HCT116 (cell line): Measurements from ENCODE around the gene NUP155. TPM values are rescaled to one million over a fixed set of nuclear protein-coding genes. Genes with fewer than 3 reads are reported as not detected.
"Not testable (repeated sequence)": the region's sequence is repeated elsewhere in the genome, so short reads cannot be mapped to it uniquely, and the experiment has no call there.

Experiments used
- ATAC-seq: fragments of 200-7000 bp; cut with Tn5 transposase; 2 replicates; pipeline ENCODE4 v1.9.1; 2020; ENCODE audit warnings: mild to moderate bottlenecking, moderate library complexity
- BruUV-seq: library from RNA; stranded (reverse); fragments of 400-500 nt; replicated peaks from 2 replicates; lab custom pipeline; 2021; lab: Mats Ljungman, UMichigan
- CTCF ChIA-PET: fragments of 300-600 bp; sonication (Branson Sonifier 250); formaldehyde crosslinking; loops from one replicate; lab custom pipeline; 2021; ENCODE audit warnings: antibody characterized with exemption; lab: Charles Lee
- POLR2A ChIA-PET: fragments of 300-600, 350-600 bp; sonication (Branson Sonifier 250); formaldehyde crosslinking; loops from one replicate; lab custom pipeline; 2021; ENCODE audit warnings: antibody characterized with exemption; lab: Charles Lee
- RAD21 ChIA-PET, 2 experiments: fragments of 300-600 bp; sonication (Branson Sonifier 250); formaldehyde crosslinking; loops; one replicate each; lab custom pipeline; 2023; ENCODE audit warnings: low total read pairs in 2 of 2; ENCODE audit not compliant: uncharacterized antibody in 2 of 2, unreplicated experiment in 2 of 2, low non-redundant PET in 1 of 2; lab: Charles Lee
- DNase-seq: peaks from one replicate; pipeline ENCODE4 v3.0.0-alpha.2; 2010; ENCODE audit warnings: low read depth, low spot score
- H2AFZ ChIP-seq: fragments of 200-600 bp; shearing (Covaris generic), sonication (generic); 2 replicates; pipeline ENCODE4 v1.6.1; 2017; ENCODE audit warnings: low read depth, mixed run types, mixed read lengths, antibody characterized with exemption, low read length; ENCODE audit not compliant: poor library complexity, severe bottlenecking
- H3K27ac ChIP-seq: 2 replicates; pipeline ENCODE4 v1.5.1; 2012; ENCODE audit warnings: low read depth, low read length
- H3K27me3 ChIP-seq: fragments of 200-600 bp; sonication (generic); 2 replicates; pipeline ENCODE4 v1.6.1; 2016; ENCODE audit warnings: mixed run types, low read length, mixed read lengths; ENCODE audit not compliant: insufficient read depth
- H3K36me3 ChIP-seq, 2 experiments: fragments of 200-500 bp in 1 of 2; fragments of 200-600 bp in 1 of 2; sonication (Bioruptor generic) in 1 of 2; sonication (generic) in 1 of 2; 2 replicates each; pipeline versions ENCODE4 v1.5.1 to v1.6.1; 2014 to 2016; ENCODE audit warnings: low read length in 2 of 2, inconsistent platforms in 1 of 2, mixed read lengths in 1 of 2, mixed run types in 1 of 2; ENCODE audit not compliant: insufficient read depth in 2 of 2, control insufficient read depth in 1 of 2
- H3K4me1 ChIP-seq, 2 experiments: fragments of 200-600 bp in 1 of 2; sonication (generic) in 1 of 2; 2 replicates each; pipeline versions ENCODE4 v1.5.1 to v1.6.1; 2012 to 2017; ENCODE audit warnings: low read length in 2 of 2, inconsistent platforms in 1 of 2, mild to moderate bottlenecking in 1 of 2, mixed read lengths in 1 of 2, mixed run types in 1 of 2, moderate library complexity in 1 of 2; ENCODE audit not compliant: insufficient read depth in 2 of 2, control insufficient read depth in 1 of 2
- H3K4me2 ChIP-seq: fragments of 200-600 bp; sonication (generic); 2 replicates; pipeline ENCODE4 v1.6.1; 2017; ENCODE audit warnings: mixed run types, low read length, mixed read lengths
- H3K4me3 ChIP-seq, 2 experiments: fragments of 200-600 bp in 1 of 2; sonication (generic) in 1 of 2; replicated peaks in 1 of 2; 2 replicates each; pipeline ENCODE4 v1.5.1; 2011 to 2016; ENCODE audit warnings: low read length in 2 of 2, control low read depth in 1 of 2, low read depth in 1 of 2, mild to moderate bottlenecking in 1 of 2, mixed read lengths in 1 of 2, mixed run types in 1 of 2
- H3K79me2 ChIP-seq: fragments of 200-600 bp; sonication (generic); 2 replicates; pipeline ENCODE4 v1.6.1; 2017; ENCODE audit warnings: mild to moderate bottlenecking, mixed run types, low read length, moderate library complexity, mixed read lengths; ENCODE audit not compliant: insufficient read depth
- H3K9ac ChIP-seq: fragments of 200-600 bp; sonication (generic); 2 replicates; pipeline ENCODE4 v1.6.1; 2016; ENCODE audit warnings: low read length, mixed read lengths
- H3K9me2 ChIP-seq: fragments of 200-600 bp; sonication (generic), shearing (Covaris generic); 2 replicates; pipeline ENCODE4 v1.6.1; 2017; ENCODE audit warnings: mixed run types, mild to moderate bottlenecking, moderate library complexity; ENCODE audit not compliant: insufficient read depth
- H3K9me3 ChIP-seq, 2 experiments: fragments of 200-500 bp in 1 of 2; fragments of 200-600 bp in 1 of 2; sonication (Bioruptor generic) in 1 of 2; sonication (generic) in 1 of 2; 2 replicates each; pipeline ENCODE4 v1.6.1; 2014 to 2017; ENCODE audit warnings: low read length in 2 of 2, mixed read lengths in 2 of 2, inconsistent platforms in 1 of 2, low read depth in 1 of 2, mild to moderate bottlenecking in 1 of 2, mixed run types in 1 of 2, moderate library complexity in 1 of 2; ENCODE audit not compliant: control insufficient read depth in 1 of 2, insufficient read depth in 1 of 2
- H4K20me1 ChIP-seq: fragments of 200-600 bp; sonication (generic), shearing (Covaris generic); 2 replicates; pipeline ENCODE4 v1.6.1; 2017; ENCODE audit warnings: mixed run types, mild to moderate bottlenecking, moderate library complexity; ENCODE audit not compliant: insufficient read depth
- CBX3 ChIP-seq: IDR thresholded peaks from 2 replicates; pipeline ENCODE4 v1.6.1; 2012; ENCODE audit warnings: low read depth
- EZH2phosphoT487 ChIP-seq: fragments of 200-600 bp; IDR thresholded peaks from 2 replicates; pipeline ENCODE4 v1.6.1; 2018; ENCODE audit warnings: antibody characterized with exemption, borderline replicate concordance
- FOSL1 ChIP-seq: IDR thresholded peaks from 2 replicates; pipeline ENCODE4 v1.6.1; 2012; ENCODE audit warnings: low read depth
- JUND ChIP-seq: IDR thresholded peaks from 2 replicates; pipeline ENCODE4 v1.6.1; 2012
- intact Hi-C: fragments of 100-400 bp; cut with micrococcal nuclease; formaldehyde crosslinking; loops from 2 replicates; pipeline ENCODE4 v1.10.0; 2022
- total RNA-seq: library from RNA; stranded (reverse); gene quantifications from one replicate; pipeline ENCODE4 v1.2.1, GENCODE V29; 2021; ENCODE audit not compliant: unreplicated experiment
- TF ChIP-seq, protein P1 (sequence below): IDR thresholded peaks from 2 replicates; pipeline ENCODE4 v1.6.1; 2011; ENCODE audit warnings: mild to moderate bottlenecking, low read length, moderate library complexity; ENCODE audit not compliant: insufficient replicate concordance; ENCODE audit errors: extremely low read depth
- TF ChIP-seq, protein P2 (sequence below), 3 experiments: fragments of 200-600 bp in 1 of 3; sonication (generic) in 1 of 3; IDR thresholded peaks in 2 of 3; conservative IDR thresholded peaks in 1 of 3; 2 replicates each; pipeline ENCODE4 v1.5.1; 2012 to 2017; ENCODE audit warnings: low read depth in 2 of 3, low read length in 2 of 3, antibody characterized with exemption in 1 of 3, borderline replicate concordance in 1 of 3, control low read depth in 1 of 3, mild to moderate bottlenecking in 1 of 3, mixed read lengths in 1 of 3, mixed run types in 1 of 3, moderate library complexity in 1 of 3; ENCODE audit not compliant: insufficient read depth in 1 of 3

Gene NUP155
- total RNA-seq, 1 experiment from 2014 or later: 80.9 TPM

DNA sequence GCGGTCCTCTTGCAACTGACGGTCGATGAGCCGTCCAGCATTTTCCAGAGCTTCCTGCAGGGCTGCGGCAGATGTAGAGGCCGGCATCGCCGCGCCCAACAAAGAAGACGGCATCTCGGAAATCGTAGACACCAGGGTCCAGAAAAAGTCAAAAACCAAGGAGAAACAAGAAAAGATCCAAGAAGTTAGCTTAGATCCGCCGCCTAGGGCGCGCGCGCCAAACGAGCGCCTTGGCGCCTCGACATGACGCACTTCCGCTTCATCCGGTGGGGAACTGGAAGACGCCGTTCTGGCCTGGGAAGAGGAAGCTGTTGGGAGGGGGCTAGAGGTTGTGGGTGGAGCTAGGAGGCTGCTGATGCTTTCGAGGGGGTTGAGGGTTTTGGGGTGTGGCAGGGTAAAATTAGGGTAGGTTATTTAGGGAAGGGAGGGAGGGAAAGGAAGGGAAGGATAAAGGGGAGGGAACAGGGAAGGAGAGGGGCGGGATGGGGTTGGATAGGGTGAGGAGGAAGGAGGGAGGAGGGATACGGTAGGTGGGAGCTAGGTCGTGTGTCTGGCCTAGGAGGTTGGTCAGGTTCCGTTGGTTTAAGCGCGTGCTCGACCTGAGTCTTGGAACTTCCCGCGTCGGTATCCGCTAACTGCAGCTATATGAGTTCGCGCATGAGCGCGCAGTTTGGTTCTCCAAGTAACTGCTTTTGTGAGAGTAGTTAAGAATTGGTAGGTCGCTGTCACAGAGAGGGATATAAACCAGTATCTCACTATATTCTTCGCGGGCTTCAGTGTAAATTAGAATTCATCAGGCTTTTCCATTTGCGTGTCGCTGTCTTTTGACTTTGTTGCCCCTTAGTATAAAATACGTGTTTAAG, at the start of gene NUP155 (continued):
- TF ChIP-seq CBX3 (0 out of 2 replicates have a peak, but pooled peaks have one; percentile 9), EZH2phosphoT487 (no peak)
- TF ChIP-seq, protein P1, sequence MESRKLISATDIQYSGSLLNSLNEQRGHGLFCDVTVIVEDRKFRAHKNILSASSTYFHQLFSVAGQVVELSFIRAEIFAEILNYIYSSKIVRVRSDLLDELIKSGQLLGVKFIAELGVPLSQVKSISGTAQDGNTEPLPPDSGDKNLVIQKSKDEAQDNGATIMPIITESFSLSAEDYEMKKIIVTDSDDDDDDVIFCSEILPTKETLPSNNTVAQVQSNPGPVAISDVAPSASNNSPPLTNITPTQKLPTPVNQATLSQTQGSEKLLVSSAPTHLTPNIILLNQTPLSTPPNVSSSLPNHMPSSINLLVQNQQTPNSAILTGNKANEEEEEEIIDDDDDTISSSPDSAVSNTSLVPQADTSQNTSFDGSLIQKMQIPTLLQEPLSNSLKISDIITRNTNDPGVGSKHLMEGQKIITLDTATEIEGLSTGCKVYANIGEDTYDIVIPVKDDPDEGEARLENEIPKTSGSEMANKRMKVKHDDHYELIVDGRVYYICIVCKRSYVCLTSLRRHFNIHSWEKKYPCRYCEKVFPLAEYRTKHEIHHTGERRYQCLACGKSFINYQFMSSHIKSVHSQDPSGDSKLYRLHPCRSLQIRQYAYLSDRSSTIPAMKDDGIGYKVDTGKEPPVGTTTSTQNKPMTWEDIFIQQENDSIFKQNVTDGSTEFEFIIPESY: peak; percentile 7

DNA sequence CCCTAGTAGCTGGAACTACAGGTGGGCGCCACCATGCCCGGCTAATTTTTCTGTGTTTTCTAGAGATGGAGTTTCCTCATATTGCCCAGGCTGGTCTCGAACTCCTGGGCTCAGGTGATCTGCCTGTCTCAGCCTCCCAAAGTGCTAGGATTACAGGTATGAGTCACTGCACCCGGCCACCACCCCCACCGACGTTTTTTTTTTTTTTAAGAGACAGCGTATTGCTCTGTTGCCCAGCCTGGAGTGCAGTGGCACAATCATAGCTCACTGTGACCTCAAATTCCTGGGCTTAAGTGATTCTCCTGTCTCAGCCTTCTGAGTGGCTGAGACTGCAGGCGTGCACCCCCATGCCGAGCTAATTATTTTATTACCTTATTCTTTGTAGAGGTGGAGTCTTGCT, 46.4 kb upstream of the NUP155 start:
- 0 out of 2 replicates have a peak, but pooled peaks cover 3% of the 10 kb centered on the region for H4K20me1 ChIP-seq
- no TSS peak for BruUV-seq
- peaks cover 10 to 14% of the 10 kb centered on the region in 2 experiments for H3K4me1 ChIP-seq
- intact Hi-C loops: no loop called here
- ChIA-PET POLR2A (no interaction called here), RAD21 (interaction anchor here in 1 of 2 experiments (0.6 kb wide), 1 partner anchor 47 kb away, joined by 3 read pairs; the partner anchor contains the start of gene NUP155), CTCF (no interaction called here)
- no peaks in the 10 kb centered on the region for H3K79me2 ChIP-seq
- no peaks in the 10 kb centered on the region for H3K9me2 ChIP-seq
- H3K4me2 ChIP-seq: peak overlapping the region; percentile 52
- no peak overlapping the region for H3K9ac ChIP-seq
- 0 out of 4 replicates have a peak, but pooled peaks cover 0 to 3% of the 10 kb centered on the region in 2 experiments for H3K36me3 ChIP-seq
- ATAC-seq (peak; percentile 80), DNase-seq (peak; percentile 12)
- H2AFZ ChIP-seq: no peak overlapping the region
- no peak overlapping the region for H3K4me3 ChIP-seq
- TF ChIP-seq FOSL1 (peak; percentile 43; the same call in 1 of the 2 replicates), JUND (peak; percentile 45; the same call in 1 of the 2 replicates)
- TF ChIP-seq, protein P2, sequence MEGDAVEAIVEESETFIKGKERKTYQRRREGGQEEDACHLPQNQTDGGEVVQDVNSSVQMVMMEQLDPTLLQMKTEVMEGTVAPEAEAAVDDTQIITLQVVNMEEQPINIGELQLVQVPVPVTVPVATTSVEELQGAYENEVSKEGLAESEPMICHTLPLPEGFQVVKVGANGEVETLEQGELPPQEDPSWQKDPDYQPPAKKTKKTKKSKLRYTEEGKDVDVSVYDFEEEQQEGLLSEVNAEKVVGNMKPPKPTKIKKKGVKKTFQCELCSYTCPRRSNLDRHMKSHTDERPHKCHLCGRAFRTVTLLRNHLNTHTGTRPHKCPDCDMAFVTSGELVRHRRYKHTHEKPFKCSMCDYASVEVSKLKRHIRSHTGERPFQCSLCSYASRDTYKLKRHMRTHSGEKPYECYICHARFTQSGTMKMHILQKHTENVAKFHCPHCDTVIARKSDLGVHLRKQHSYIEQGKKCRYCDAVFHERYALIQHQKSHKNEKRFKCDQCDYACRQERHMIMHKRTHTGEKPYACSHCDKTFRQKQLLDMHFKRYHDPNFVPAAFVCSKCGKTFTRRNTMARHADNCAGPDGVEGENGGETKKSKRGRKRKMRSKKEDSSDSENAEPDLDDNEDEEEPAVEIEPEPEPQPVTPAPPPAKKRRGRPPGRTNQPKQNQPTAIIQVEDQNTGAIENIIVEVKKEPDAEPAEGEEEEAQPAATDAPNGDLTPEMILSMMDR (IDR thresholded peaks at IDR 0.05 in 2 of 3, conservative IDR thresholded peaks at IDR 0.05 in 1 of 3; ENCODE audit: borderline replicate concordance in 1 of 3, insufficient read depth in 1 of 3, low read depth in 2 of 3, low read length in 2 of 3): no peak
- H3K27ac ChIP-seq: peak overlapping the region; percentile 42; the same call in 1 of the 2 replicates
- H3K27me3 ChIP-seq: no peaks in the 10 kb centered on the region
- H3K9me3 ChIP-seq: no peaks in the 10 kb centered on the region

DNA sequence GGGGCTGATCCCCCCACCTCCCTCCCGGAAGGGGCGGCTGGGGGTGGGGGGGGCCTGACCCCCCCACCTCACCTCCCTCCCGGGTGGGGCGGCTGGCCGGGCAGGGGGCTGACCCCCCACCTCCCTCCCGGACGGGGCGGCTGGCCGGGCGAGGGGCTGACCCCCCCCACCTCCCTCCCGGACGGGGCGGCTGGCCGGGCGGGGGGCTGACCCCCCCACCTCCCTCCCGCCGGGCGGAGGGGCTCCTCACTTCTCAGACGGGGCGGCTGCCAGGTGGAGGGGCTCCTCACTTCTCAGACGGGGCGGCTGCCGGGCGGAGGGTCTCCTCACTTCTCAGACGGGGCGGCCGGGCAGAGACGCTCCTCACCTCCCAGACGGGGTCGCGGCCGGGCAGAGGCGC, 44.5 kb upstream of the NUP155 start:
- H3K79me2 ChIP-seq, ATAC-seq, BruUV-seq, H3K27me3 ChIP-seq, H3K9me2 ChIP-seq, CTCF ChIA-PET, H3K9ac ChIP-seq, intact Hi-C loops, DNase-seq, H2AFZ ChIP-seq, H3K27ac ChIP-seq, H3K4me2 ChIP-seq, POLR2A ChIA-PET, RAD21 ChIA-PET, H3K36me3 ChIP-seq, H3K9me3 ChIP-seq, H3K4me3 ChIP-seq, H4K20me1 ChIP-seq: not testable (repeated sequence)
- peaks cover 10 to 14% of the 10 kb centered on the region in 2 experiments for H3K4me1 ChIP-seq
